Measurements from ENCODE around the gene GCH1.

The GCH1 gene

GRCh38 chr14:54834727-54835126 lies 67.9 kb downstream of the GCH1 start:
- Histone ChIP-seq H3K4me1 (ENCODE audit: control extremely low read depth in 1 of 4, control insufficient read depth in 4 of 4, insufficient read depth in 4 of 4, low read length in 3 of 4) (no peaks in the 10 kb centered on the region), H3K36me3 (ENCODE audit: control insufficient read depth in 4 of 4, insufficient read depth in 4 of 4, low read length in 3 of 4) (no peaks in the 10 kb centered on the region), H3K4me3 (ENCODE audit: control insufficient read depth in 1 of 7, extremely low read depth in 1 of 7, insufficient read depth in 4 of 7, low read depth in 2 of 7, low read length in 6 of 7) (no peak overlapping the region), H3K27ac (ENCODE audit: insufficient read depth in 1 of 2, low read depth in 1 of 2, low read length in 2 of 2, poor library complexity in 1 of 2, severe bottlenecking in 2 of 2) (no peak overlapping the region), H3K9me3 (ENCODE audit: control extremely low read depth in 1 of 5, control insufficient read depth in 4 of 5, insufficient read depth in 2 of 5, low read depth in 1 of 5, low read length in 4 of 5) (no peaks in the 10 kb centered on the region), H3K27me3 (replicated peaks in 2 of 5; ENCODE audit: control insufficient read depth in 4 of 5, insufficient read depth in 5 of 5, low read length in 4 of 5) (no peaks in the 10 kb centered on the region)
- ChIA-PET CTCF (no interaction called here), POLR2A (no interaction called here)
- no peak for DNase-seq
- 94% methylated on average over 2 of the region's 6 CpGs for WGBS (ENCODE audit: insufficient coverage)

DNA sequence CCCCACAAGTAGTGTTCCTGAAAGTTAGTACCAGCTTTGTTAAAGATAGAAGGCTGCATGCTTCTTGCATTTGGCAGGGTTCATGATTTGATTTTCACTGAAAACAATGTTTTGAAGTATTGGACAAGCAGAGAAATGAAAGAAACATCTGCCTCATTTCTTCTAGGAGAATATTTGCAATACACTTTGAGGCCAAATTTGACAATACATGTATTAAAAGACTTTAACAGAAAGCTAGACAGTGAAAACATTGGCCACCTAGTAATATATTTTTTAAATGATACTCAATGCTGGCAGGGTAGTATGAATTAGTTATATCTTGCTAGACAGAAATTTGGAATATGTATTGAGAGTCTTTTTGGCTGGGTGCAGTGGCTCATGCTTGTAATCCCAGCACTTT lies 68.5 kb downstream of the GCH1 start:
- no peaks in the 10 kb centered on the region for H3K36me3 ChIP-seq (ENCODE audit: control insufficient read depth in 4 of 4, insufficient read depth in 4 of 4, low read length in 3 of 4)
- H3K27ac ChIP-seq (ENCODE audit: insufficient read depth in 1 of 2, low read depth in 1 of 2, low read length in 2 of 2, poor library complexity in 1 of 2, severe bottlenecking in 2 of 2): no peak overlapping the region
- no peaks in the 10 kb centered on the region for H3K4me1 ChIP-seq (ENCODE audit: control extremely low read depth in 1 of 4, control insufficient read depth in 4 of 4, insufficient read depth in 4 of 4, low read length in 3 of 4)
- no peak for DNase-seq
- POLR2A ChIA-PET: no interaction called here
- H3K9me3 ChIP-seq (ENCODE audit: control extremely low read depth in 1 of 5, control insufficient read depth in 4 of 5, insufficient read depth in 2 of 5, low read depth in 1 of 5, low read length in 4 of 5): no peaks in the 10 kb centered on the region
- CTCF ChIA-PET: no interaction called here
- H3K4me3 ChIP-seq (ENCODE audit: control insufficient read depth in 1 of 7, extremely low read depth in 1 of 7, insufficient read depth in 4 of 7, low read depth in 2 of 7, low read length in 6 of 7): no peak overlapping the region
- H3K27me3 ChIP-seq (replicated peaks in 2 of 5; ENCODE audit: control insufficient read depth in 4 of 5, insufficient read depth in 5 of 5, low read length in 4 of 5): no peaks in the 10 kb centered on the region

- H3K27ac ChIP-seq (ENCODE audit: insufficient read depth in 1 of 2, low read depth in 1 of 2, low read length in 2 of 2, poor library complexity in 1 of 2, severe bottlenecking in 2 of 2): no peak overlapping the region
- H3K36me3 ChIP-seq (ENCODE audit: control insufficient read depth in 4 of 4, insufficient read depth in 4 of 4, low read length in 3 of 4): no peaks in the 10 kb centered on the region
- 100% methylated on average over 3 of the region's 4 CpGs for WGBS (ENCODE audit: insufficient coverage)
- DNase-seq: no peak
- H3K4me3 ChIP-seq (ENCODE audit: control insufficient read depth in 1 of 7, extremely low read depth in 1 of 7, insufficient read depth in 4 of 7, low read depth in 2 of 7, low read length in 6 of 7): no peak overlapping the region
- peaks cover 0 to 6% (median 0%) of the 10 kb centered on the region in 5 experiments for H3K9me3 ChIP-seq (ENCODE audit: control extremely low read depth in 1 of 5, control insufficient read depth in 4 of 5, insufficient read depth in 2 of 5, low read depth in 1 of 5, low read length in 4 of 5)
- CTCF ChIA-PET: interaction anchor here (2.0 kb wide), 1 partner anchor 25 kb away, joined by 6 read pairs; no protein-coding TSS in a partner anchor
- no peaks in the 10 kb centered on the region for H3K27me3 ChIP-seq (replicated peaks in 2 of 5; ENCODE audit: control insufficient read depth in 4 of 5, insufficient read depth in 5 of 5, low read length in 4 of 5)
- no peaks in the 10 kb centered on the region for H3K4me1 ChIP-seq (ENCODE audit: control extremely low read depth in 1 of 4, control insufficient read depth in 4 of 4, insufficient read depth in 4 of 4, low read length in 3 of 4)
- POLR2A ChIA-PET: no interaction called here
These were observed 72.0 kb downstream of the GCH1 start for GRCh38 chr14:54830650-54831049.

DNA sequence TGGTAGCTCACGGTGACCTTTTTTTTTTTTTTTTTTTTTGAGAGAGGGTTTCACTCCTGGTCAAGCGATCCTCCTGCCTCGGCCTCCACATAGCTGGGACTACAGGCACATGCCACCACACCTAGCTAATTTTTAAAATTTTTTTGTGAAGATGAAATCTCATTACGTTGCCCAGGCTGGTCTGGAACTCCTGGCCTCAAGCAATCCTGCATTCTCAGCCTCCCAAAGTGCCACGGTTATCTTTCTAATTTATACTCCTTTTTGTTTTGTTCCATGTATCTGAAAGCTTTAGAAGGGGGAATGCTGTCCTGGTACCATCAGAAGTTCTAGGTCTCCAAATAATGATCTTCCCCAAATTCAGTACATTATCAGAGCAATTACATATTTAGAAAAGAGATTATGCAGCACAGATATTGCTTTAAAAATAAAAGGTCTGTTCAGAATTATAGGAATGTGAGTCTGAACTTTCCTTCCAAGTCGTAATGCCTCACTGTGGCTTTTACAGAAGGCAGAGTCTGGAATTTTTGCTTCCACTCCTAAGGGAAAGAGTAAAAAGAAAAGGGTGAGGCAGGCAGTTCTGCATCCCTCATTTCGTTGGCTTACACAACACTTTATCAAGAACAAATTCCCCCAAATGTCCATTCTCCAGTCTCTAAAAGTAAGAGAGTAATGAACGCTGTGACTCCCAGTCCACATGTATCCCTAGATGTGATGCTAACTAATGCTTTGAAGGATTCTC lies 73.0 kb downstream of the GCH1 start:
- Histone ChIP-seq H3K36me3 (ENCODE audit: control insufficient read depth in 4 of 4, insufficient read depth in 4 of 4, low read length in 3 of 4) (no peaks in the 10 kb centered on the region), H3K27ac (ENCODE audit: insufficient read depth in 1 of 2, low read depth in 1 of 2, low read length in 2 of 2, poor library complexity in 1 of 2, severe bottlenecking in 2 of 2) (no peak overlapping the region), H3K27me3 (replicated peaks in 2 of 5; ENCODE audit: control insufficient read depth in 4 of 5, insufficient read depth in 5 of 5, low read length in 4 of 5) (no peaks in the 10 kb centered on the region), H3K4me1 (ENCODE audit: control extremely low read depth in 1 of 4, control insufficient read depth in 4 of 4, insufficient read depth in 4 of 4, low read length in 3 of 4) (no peaks in the 10 kb centered on the region), H3K4me3 (ENCODE audit: control insufficient read depth in 1 of 7, extremely low read depth in 1 of 7, insufficient read depth in 4 of 7, low read depth in 2 of 7, low read length in 6 of 7) (no peak overlapping the region), H3K9me3 (ENCODE audit: control extremely low read depth in 1 of 5, control insufficient read depth in 4 of 5, insufficient read depth in 2 of 5, low read depth in 1 of 5, low read length in 4 of 5) (peaks cover 0 to 9% (median 5%) of the 10 kb centered on the region in 5 experiments)
- ChIA-PET POLR2A (no interaction called here), CTCF (interaction anchor here (0.6 to 2.0 kb wide), 2 partner anchors 24 to 151 kb away, joined by 5 to 6 read pairs; no protein-coding TSS in a partner anchor)
- DNase-seq: no peak
- WGBS (ENCODE audit: insufficient coverage): no CpG with 5 or more reads among the region's 8 CpGs

DNA sequence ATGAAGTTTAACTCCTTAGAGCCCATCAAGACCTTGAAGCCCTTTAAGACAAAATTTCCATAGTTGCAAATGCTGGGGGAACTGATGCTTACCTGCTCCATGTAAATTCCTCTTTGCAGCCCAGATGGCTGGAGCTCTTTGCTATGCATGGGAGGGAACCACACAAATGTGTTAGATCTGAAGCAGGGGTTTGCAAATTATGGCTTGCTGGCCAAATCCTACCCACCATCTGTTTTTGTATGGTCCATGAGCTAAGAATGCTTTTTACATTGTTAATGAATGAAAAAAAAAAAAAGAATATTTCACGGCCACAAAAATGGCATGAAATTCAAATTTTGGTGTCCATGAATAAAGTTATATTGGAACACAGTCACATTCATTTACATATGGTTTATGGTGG lies 74.6 kb downstream of the GCH1 start:
- no peak for DNase-seq
- CTCF ChIA-PET: interaction anchor here (2.3 kb wide), 1 partner anchor 15 kb away, joined by 14 read pairs; no protein-coding TSS in a partner anchor
- WGBS (ENCODE audit: insufficient coverage): no CpG with 5 or more reads among the region's 1 CpG

GRCh38 chr14:54823757-54824549 lies 78.7 kb downstream of the GCH1 start:
- Histone ChIP-seq H3K27me3 (replicated peaks in 2 of 5; ENCODE audit: control insufficient read depth in 4 of 5, insufficient read depth in 5 of 5, low read length in 4 of 5) (peaks cover 0 to 4% (median 0%) of the 10 kb centered on the region in 5 experiments), H3K4me1 (ENCODE audit: control extremely low read depth in 1 of 4, control insufficient read depth in 4 of 4, insufficient read depth in 4 of 4, low read length in 3 of 4) (no peaks in the 10 kb centered on the region), H3K9me3 (ENCODE audit: control extremely low read depth in 1 of 5, control insufficient read depth in 4 of 5, insufficient read depth in 2 of 5, low read depth in 1 of 5, low read length in 4 of 5) (peaks cover 0 to 21% (median 14%) of the 10 kb centered on the region in 5 experiments), H3K4me3 (ENCODE audit: control insufficient read depth in 1 of 7, extremely low read depth in 1 of 7, insufficient read depth in 4 of 7, low read depth in 2 of 7, low read length in 6 of 7) (no peak overlapping the region), H3K27ac (ENCODE audit: insufficient read depth in 1 of 2, low read depth in 1 of 2, low read length in 2 of 2, poor library complexity in 1 of 2, severe bottlenecking in 2 of 2) (no peak overlapping the region), H3K36me3 (ENCODE audit: control insufficient read depth in 4 of 4, insufficient read depth in 4 of 4, low read length in 3 of 4) (no peaks in the 10 kb centered on the region)
- no peak for DNase-seq
- POLR2A ChIA-PET: no interaction called here
- WGBS (ENCODE audit: insufficient coverage): no CpG with 5 or more reads among the region's 2 CpGs
- CTCF ChIA-PET: no interaction called here

More for the DNA sequence above, 74.6 kb downstream of the GCH1 start:
- Histone ChIP-seq H3K4me1 (ENCODE audit: control extremely low read depth in 1 of 4, control insufficient read depth in 4 of 4, insufficient read depth in 4 of 4, low read length in 3 of 4) (no peaks in the 10 kb centered on the region), H3K9me3 (ENCODE audit: control extremely low read depth in 1 of 5, control insufficient read depth in 4 of 5, insufficient read depth in 2 of 5, low read depth in 1 of 5, low read length in 4 of 5) (peaks cover 0 to 20% (median 12%) of the 10 kb centered on the region in 5 experiments), H3K36me3 (ENCODE audit: control insufficient read depth in 4 of 4, insufficient read depth in 4 of 4, low read length in 3 of 4) (no peaks in the 10 kb centered on the region), H3K4me3 (ENCODE audit: control insufficient read depth in 1 of 7, extremely low read depth in 1 of 7, insufficient read depth in 4 of 7, low read depth in 2 of 7, low read length in 6 of 7) (no peak overlapping the region), H3K27me3 (replicated peaks in 2 of 5; ENCODE audit: control insufficient read depth in 4 of 5, insufficient read depth in 5 of 5, low read length in 4 of 5) (no peaks in the 10 kb centered on the region), H3K27ac (ENCODE audit: insufficient read depth in 1 of 2, low read depth in 1 of 2, low read length in 2 of 2, poor library complexity in 1 of 2, severe bottlenecking in 2 of 2) (no peak overlapping the region)
- POLR2A ChIA-PET: interaction anchor here (0.6 kb wide), 1 partner anchor 172 kb away, joined by 3 read pairs; no protein-coding TSS in a partner anchor

DNA sequence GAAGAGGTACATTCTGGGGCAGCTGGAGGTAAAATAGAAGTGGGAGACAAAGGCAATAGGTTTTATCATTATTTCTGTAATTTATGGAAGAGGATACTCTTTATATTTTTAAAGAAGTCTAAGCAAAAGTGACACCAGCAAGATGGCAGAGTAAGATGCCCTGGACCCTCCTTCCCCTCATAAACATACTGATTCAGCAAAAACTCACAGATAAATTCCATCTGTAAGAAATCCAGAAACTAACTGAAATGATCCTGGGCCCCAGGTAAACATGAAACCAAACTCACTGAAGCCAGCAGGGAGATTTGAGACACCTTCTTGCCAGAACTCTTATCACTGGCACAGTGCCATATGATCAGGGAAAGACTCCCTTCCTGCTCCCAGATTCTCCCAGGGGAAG lies 79.9 kb downstream of the GCH1 start:
- CTCF ChIA-PET: interaction anchor here (8.8 kb wide), 1 partner anchor 16 kb away, joined by 62 read pairs; no protein-coding TSS in a partner anchor

More for the DNA sequence above, 79.9 kb downstream of the GCH1 start:
- POLR2A ChIA-PET: no interaction called here
- Histone ChIP-seq H3K9me3 (ENCODE audit: control extremely low read depth in 1 of 5, control insufficient read depth in 4 of 5, insufficient read depth in 2 of 5, low read depth in 1 of 5, low read length in 4 of 5) (peaks cover 0 to 21% (median 14%) of the 10 kb centered on the region in 5 experiments), H3K4me1 (ENCODE audit: control extremely low read depth in 1 of 4, control insufficient read depth in 4 of 4, insufficient read depth in 4 of 4, low read length in 3 of 4) (no peaks in the 10 kb centered on the region), H3K4me3 (ENCODE audit: control insufficient read depth in 1 of 7, extremely low read depth in 1 of 7, insufficient read depth in 4 of 7, low read depth in 2 of 7, low read length in 6 of 7) (no peak overlapping the region), H3K27me3 (replicated peaks in 2 of 5; ENCODE audit: control insufficient read depth in 4 of 5, insufficient read depth in 5 of 5, low read length in 4 of 5) (peaks cover 0 to 4% (median 0%) of the 10 kb centered on the region in 5 experiments), H3K36me3 (ENCODE audit: control insufficient read depth in 4 of 4, insufficient read depth in 4 of 4, low read length in 3 of 4) (no peaks in the 10 kb centered on the region), H3K27ac (ENCODE audit: insufficient read depth in 1 of 2, low read depth in 1 of 2, low read length in 2 of 2, poor library complexity in 1 of 2, severe bottlenecking in 2 of 2) (no peak overlapping the region)
- no peak for DNase-seq
